GM03348 (cell line): Measurements from ENCODE around the gene AIPL1.

ENCODE experiments used
- DNase-seq: peaks from one replicate; pipeline ENCODE4 v3.0.0; 2012; ENCODE audit warnings: low spot score

The AIPL1 gene

DNA sequence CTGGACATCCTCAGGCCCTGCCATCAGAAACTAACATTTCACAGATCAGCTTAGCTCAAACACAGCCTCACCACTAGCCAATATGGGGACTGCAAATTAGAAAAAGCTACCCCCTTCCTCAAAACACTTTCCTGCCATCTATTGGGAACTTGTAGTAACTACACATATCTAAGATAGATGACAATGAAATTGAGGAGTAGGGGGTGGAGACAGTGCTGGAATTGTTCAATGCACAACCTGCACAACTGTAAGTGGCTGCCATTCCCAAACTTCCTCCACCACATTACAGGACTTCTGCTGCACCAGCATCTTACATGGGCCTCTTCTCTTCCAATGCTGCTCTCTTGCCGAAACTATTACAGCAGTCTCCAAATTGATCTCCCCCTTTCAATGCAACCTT, 21.9 kb downstream of the AIPL1 start:
- peak; percentile 54 for DNase-seq

DNA sequence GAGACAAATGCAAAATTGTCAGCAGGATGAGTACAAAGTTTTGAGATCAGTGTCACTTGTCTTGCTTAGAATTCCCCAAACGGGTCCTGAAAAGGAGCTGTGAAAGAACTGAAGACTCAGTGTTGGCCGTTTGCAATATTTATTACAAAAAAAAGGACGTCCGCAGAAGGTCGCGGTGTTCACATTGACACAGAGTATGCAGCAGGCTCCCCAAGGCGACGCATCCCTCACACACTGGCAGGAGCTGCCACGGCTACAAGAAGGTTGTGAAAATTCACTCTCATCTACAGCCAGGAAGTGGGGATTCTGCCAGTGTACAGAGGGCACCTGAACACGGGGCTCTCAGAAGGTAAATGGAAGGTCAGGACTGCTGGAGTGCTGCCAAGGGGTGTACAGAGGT, 26.2 kb downstream of the AIPL1 start:
- DNase-seq, result no peak

DNA sequence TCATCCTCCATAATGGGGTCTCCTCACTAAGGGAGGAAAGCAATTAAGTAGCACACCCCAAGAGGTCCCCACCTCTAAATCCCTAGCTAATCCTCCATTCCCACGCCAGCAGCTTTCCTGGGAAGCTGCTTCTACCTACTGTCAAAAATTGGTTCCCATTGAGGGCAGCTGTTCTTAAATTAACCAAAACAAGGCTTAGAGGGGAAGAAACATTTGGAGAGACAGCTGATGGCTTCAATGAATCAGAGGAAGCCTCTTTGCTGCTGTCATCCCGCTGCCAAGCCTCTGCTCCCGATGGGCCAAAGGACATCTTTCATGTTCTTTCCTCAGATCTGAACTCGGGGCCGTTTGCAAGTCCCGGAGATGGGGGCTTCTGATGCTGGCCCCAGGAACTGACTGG, 26.6 kb downstream of the AIPL1 start:
- DNase-seq, result no peak

DNA sequence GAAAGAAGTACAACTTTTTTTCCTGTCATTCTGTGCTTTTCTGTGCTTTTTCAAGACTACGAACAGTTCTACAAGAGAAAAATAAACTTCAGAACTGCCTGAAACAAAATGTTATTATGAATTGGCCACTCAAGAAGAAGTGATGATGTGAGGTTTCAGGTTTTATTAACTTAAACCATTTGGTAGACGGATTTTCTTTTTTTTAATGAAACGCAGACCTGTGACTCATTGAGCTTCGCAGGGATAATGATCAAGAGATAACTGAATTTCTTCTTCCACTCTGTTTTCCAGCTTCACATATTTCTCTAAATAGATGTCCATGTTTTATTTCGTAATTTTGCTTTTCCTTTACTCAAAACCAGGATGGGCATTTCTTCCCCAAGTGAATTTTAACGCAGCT, 32.7 kb downstream of the AIPL1 start:
- DNase-seq, result no peak

DNA sequence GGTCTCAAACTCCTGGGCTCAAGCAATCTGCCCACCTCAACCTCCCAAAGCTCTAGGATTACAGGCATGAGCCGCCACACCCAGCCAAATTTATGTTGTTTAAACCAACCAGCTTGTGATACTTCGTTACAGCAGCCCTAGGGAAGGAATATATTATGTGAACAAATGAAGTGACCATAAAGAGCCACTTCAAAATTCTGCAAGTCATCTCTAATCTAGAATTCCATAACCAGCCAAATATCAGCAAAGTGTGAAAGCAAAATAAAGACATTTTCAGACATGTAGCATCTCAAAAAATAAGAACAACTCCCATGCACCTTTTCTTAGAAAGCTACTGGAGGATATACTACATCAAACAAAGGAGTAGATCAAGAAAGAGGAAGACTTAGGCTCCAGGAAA, 36.0 kb downstream of the AIPL1 start:
- no peak for DNase-seq

DNA sequence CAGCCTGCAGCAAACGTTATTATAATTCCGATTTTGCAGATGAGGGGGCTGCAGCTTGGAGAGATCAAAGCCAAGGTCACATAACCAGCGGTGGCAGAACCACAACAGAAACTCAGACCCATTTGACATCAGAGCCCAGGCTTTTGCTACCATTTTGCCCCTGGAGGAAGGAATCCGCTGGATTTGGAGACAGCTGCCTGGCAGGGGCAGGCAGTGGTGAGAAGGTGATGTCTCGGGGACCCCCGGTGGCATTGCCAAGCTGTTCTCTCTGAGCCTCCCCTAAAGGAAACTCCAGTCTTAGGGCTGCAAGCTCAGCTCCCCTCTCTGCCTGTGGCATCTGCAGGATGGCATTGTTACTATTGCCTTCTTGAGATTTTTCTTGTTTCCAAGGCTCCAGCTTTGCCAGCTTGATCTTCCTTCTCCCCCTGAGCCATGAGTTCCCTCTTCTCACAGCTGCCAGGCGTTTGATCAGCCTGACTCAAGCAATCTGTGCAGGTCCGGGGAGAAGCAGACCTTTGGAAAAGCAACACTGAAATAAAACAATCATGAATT, 40.8 kb downstream of the AIPL1 start:
- no peak for DNase-seq

DNA sequence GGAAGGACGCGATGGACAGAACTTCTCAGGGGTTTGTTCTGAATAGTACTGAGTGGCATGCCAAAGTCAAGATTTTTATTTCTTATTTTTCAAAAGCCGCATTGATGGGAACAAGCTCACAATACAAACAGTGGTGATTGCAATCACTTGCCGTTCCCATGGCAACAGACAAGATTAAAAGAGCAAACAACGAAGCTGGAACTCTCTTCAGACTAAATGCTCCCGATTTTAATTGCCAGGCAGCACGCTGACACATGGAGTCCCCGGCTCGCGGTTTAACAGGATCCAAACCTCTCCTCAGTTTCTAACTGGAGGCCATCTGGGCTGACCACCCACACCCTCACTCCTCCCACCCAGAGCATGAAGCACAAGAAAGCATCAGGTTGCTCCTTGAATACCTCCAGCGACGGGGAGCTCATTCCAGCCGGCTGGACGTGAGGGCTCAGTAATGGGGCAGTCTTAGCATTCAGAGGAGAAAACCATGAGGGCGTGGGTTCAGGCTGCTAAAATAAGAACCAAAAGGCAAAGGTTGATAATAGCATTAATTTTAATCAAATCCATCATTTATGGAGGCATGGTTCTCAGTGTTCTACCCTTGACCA, 41.5 kb downstream of the AIPL1 start:
- no peak for DNase-seq

DNA sequence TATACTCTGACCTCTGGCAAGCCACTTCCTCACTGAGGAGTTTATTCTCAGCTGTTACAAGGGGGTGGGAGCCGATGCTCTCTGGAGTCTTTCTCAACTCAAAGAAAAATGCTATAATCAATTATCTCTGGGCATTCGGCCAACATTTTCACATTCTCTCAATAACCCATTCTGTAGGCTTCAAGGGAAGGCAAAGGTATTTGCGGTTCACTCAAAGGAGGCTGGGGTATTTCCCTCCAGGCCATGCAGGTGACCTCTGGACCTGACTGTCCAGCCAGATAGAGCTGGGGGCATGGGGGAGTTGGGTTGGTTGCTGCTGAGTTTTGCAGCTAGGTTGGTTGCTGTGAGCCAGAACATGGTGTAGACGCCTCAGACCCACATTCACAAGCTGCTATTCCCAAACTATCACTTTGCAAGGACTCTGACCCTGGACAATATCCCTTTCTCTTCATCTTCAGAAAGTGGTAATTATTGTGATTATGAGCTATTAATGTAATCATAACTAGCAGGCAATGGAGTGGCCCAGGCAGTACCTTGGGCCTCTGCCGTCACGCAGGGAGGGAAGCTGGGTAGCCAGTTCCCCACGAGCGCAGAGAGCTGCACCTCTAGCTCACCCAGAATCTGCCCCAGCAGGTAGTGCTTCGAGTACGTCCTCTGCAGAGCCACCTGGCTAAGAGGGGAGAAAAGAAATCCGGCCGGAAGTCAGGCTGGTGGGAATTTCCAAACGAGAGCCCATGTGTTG, 42.1 kb downstream of the AIPL1 start:
- no peak for DNase-seq

DNA sequence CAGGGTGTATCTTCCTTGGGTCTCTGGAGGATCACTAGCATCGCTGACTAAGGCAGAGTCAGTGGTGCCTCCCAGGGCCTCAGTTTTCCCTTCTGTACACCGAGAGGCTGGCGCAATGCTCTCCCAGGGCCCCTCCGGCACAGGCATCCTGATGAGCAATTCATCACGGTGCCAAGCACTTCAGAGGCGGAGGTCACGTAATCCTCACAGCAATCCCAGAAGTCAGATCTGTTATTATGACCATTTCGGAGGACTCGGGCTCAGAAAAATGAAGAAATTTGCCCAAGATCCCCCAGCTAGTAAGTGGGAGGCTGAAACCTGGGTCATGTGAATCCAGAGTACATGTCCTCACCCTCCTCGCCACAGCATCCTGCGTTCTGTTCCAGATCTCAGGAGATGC, 46.5 kb downstream of the AIPL1 start:
- no peak for DNase-seq

DNA sequence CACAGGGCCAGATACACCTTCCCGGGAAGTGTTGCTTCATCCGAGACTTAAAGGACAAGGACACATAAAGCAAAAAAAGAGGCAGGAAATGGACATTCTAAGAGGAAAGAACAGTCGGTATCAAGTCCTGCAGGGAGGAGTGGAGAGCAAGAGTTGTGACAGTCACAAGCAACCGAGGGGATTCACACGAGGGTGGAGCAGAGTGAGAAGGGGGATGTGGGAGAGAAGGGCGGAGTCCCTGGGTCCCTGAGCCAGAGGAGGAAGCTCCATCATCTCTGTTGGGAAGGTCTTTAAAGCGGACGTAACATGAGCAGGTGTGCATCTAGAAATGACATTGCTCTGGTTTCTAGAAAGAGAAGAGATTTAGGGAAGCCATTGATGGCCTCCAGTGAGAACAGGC, 47.1 kb downstream of the AIPL1 start:
- DNase-seq, result no peak

DNA sequence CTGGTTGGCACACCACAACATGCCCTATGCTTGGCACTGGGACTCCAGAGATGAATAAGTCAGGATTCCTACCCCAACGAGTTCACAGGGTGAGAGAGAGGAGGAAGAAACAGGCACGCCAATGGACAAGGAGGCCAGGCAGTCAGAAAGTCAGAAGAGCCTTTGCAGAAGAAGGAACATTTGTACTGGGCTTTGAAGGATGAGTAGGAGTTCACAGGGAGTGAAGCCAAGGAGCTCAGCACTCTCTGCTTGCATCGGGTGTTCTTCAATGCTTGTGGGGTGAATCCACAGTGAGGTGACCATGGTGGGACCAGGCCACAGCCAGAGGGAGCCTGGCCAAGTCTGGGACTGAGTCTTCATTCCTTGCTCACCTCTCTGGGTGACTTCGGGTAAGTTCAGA, 47.5 kb downstream of the AIPL1 start:
- no peak for DNase-seq

DNA sequence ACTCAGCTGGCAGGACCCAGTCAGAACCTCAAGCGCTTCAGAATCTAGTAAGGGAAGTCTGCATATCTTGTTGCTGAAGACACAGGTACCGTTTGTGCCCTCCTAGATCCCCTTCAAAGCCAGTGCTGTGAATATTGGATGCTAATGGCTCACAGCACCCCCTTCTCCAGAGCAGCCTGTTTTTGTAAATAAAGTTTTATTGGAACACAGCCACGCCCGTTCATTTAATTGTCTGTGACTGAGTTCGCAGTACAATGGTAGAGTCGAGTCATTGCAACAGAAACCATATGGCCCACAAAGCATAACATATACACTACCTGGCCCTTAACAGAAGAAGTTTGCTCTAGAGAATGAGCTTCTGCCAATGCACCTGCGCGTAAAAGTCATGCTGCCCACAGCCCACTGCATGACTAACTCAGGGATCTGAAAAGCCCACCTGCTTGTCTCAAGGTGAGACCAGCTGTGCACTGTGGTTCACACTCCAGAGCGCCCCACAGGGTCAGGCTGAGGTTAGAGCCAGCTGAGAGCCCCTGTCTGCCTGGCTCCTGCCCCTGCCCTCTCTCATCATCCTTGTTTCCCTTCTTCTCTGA, 48.8 kb downstream of the AIPL1 start:
- DNase-seq, result no peak

DNA sequence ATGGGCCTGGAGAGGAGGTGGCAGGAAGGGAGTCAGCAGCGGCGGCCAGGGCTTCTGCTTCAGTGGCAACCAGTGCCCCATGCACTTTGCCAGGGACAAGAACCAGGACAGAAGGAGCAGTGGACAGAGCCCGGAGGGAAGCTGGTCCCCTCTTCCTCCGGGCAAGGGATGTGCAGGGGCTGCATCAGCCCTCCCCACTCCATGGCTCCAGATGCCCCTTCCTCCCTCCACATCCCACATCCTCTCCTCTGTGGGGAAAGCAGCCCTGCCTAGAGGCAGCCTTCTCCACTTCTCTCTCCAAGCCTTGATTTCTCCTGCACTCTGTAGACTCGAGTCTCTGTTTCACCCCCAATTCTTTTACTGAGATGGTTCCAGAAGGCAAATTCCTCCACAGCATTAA, 50.4 kb downstream of the AIPL1 start:
- no peak for DNase-seq

DNA sequence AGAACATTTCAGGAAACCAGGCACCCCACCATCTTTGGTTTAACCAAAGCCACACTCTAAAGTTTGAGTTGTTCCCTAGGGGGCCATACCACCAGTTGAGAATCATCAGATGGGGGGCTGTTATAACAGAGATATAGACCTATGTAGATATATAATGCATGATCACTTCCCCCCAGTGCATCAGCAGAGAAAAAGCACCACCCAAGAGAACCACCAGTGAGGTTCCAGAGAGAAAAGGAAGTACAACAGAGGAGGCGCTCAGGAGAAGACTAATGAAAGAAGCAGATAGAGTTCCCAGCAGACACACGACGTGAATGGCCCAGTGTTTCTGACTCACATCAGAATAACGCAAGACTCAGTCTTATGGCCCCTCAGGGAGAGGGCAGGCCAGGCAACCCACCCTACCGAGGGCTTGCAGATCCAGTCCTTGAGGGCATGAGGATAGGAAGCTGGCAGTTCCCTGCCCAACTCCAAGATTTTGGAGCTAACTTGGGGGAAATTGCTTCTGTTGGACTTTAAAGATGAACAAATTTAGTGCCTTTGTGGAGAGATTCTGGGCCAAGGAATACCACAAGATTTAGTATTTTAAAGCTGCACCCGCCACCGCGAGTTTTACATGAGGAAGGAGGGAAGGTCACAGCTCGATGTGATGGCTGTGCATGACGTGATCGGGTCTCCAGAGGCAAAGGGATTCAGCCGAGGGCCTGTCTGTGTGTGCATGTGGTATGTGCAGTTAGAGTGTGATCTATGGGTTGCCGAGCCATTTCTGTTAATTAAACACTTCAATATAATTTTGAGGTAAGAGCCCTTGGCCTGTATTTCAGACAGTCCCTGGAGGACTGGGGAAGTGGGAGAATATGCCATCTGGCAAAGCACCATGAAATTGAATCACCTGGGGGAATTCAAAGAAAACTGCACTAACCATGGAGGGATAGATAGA, 53.1 kb downstream of the AIPL1 start:
- DNase-seq, result no peak

DNA sequence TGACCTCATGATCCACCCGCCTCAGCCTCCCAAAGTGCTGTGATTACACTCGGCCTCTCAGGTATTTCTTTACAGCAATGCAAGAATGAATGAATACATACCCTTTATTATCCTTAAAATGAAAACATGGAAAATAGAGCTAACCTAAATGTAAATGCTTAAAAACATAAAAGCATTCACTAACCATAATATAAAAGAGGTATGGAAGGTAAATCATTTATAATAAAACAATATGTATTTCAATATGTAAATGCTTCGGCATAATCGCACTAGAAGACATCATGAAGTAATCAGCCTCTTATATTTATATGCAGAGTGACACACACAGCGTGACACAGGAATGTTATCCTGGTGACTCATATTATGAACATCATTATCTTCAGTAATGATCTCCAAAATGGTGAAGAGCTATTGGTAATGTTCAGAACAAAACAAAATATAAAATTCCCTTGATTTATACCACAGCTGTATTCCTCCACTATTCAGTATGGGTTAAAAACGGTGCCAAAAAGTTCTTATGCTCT, 53.9 kb downstream of the AIPL1 start:
- no peak for DNase-seq

DNA sequence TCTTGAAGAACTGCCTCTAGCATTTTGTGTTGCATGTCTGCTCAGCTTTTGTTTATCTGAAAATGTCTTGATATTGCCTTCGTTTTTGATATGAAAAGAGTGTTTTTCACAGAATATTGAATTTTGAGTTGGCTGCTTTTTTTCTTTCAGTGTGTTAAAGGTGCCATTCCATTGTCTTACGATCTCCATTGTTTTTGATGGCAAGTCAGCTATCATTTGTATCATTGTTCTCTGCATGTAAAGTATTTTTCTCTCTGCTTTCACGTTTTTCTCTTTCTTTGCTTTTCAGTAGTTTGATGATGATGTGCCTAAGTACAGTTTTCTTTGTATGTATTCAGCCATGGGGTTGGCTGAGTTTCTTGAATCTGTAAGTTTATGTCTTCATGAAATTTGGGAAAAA, 57.0 kb downstream of the AIPL1 start:
- no peak for DNase-seq

DNA sequence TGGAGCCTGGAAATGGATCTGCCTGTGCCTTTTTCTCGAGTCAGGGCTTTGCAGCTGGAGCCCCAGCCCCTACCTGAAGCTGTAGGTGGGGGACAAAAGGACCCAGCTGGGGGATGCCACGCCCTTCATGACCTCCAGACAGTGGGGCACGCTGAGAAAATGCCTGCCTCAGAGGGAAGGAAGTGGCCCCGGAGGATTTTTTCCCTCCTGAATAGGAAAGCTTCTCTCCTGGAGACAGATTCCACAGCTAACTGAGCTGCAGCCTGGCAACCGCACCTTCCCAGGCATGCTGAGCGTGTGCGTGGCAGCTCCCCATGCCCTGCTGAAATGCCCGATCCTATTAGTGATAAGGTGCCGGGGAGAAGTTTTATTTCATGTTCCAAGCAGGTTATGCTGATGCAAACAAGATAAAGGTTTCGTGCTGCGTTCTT, 58.0 kb downstream of the AIPL1 start:
- no peak for DNase-seq

DNA sequence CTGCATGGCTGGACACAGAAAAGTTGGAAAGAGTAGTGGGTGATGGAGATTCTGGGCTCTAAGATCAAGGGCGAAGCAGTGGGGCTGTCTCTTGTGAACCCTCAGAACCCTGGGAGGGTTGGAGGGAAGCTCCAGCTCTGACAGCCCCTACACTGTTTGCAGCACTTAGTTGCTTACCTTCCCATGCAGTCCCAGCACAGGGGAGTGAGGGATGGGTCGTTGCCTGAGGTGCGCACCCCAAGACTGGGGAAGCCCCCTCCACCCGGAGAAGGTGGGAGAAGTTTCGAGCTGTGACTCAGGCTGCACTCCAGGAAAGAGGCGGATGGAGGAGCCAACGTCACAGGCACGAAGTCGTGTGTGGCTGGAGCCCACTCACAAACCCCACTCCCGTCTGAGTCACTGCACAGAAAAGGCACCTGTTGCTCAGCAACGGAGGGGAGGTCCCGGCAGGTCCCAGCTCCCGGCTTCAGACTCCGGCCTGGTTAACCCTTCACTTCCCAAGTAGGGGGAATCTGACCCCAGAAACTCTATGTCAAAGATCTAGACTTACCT, 60.1 kb downstream of the AIPL1 start:
- DNase-seq, result no peak

DNA sequence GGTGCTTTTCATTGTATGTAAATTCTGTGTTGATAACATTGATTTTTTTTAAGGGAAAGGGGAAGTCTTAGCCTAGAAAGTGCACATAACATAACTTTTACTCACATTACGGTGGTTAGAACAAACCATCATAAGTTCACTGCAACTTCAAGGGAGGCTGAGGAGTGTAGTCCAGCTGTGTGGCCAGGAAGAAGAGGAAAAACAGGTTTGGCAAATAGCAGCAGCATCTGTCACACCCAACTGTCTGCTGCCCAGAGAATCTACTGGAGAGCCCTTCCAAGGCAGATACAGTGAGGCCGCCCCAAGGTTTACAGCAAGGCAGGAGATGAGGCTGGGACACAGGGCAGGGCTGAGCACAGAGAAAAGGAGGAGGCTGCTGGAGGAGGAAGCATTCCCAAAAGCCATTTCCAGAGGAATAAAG, 60.6 kb downstream of the AIPL1 start:
- no peak for DNase-seq
